NCI-H2227 (cell line): ENCODE data around the gene ADAM19.
"Not testable (repeated sequence)": the region's sequence is repeated elsewhere in the genome, so short reads cannot be mapped to it uniquely, and the experiment has no call there.

Experiments used
- DNase-seq: peaks from one replicate; lab custom pipeline; 2025; ENCODE audit not compliant: unreplicated experiment; lab: John Stamatoyannopoulos, UW

ADAM19 gene

GRCh38 chr5:157491471-157491995, 84.0 kb downstream of the ADAM19 start:
- DNase-seq = no peak

- DNase-seq = no peak
These were observed 88.2 kb downstream of the ADAM19 start for GRCh38 chr5:157487358-157487757.

- DNase-seq = no peak
These were observed 88.7 kb downstream of the ADAM19 start for GRCh38 chr5:157486861-157487260.

GRCh38 chr5:157486221-157486681, 89.3 kb downstream of the ADAM19 start:
- DNase-seq = no peak

GRCh38 chr5:157485811-157486210, 89.8 kb downstream of the ADAM19 start:
- no peak for DNase-seq

GRCh38 chr5:157485340-157485739, 90.2 kb downstream of the ADAM19 start:
- no peak for DNase-seq

GRCh38 chr5:157484768-157485167, 90.8 kb downstream of the ADAM19 start:
- DNase-seq = no peak

GRCh38 chr5:157482702-157483101, 92.9 kb downstream of the ADAM19 start:
- not testable (repeated sequence) for DNase-seq

GRCh38 chr5:157481666-157482065, 93.9 kb downstream of the ADAM19 start:
- no peak for DNase-seq

GRCh38 chr5:157481265-157481664, 94.3 kb downstream of the ADAM19 start:
- DNase-seq = no peak

GRCh38 chr5:157479612-157480510, 95.7 kb downstream of the ADAM19 start:
- DNase-seq = no peak

GRCh38 chr5:157479166-157479565, 96.4 kb downstream of the ADAM19 start:
- no peak for DNase-seq

- DNase-seq = no peak
These were observed 96.8 kb downstream of the ADAM19 start for GRCh38 chr5:157478726-157479125.

- no peak for DNase-seq
These were observed 97.6 kb downstream of the ADAM19 start for GRCh38 chr5:157477814-157478494.

- DNase-seq = peak; percentile 78
These were observed 98.7 kb downstream of the ADAM19 start for GRCh38 chr5:157476702-157477408.

GRCh38 chr5:157475432-157475831, 100.1 kb downstream of the ADAM19 start:
- DNase-seq = no peak

- DNase-seq = no peak
These were observed 101.9 kb downstream of the ADAM19 start for GRCh38 chr5:157473383-157474320.

- no peak for DNase-seq
These were observed 103.9 kb downstream of the ADAM19 start for GRCh38 chr5:157471709-157472108.

- DNase-seq = no peak
These were observed 104.9 kb downstream of the ADAM19 start for GRCh38 chr5:157470631-157471030.

GRCh38 chr5:157469687-157470086, 105.9 kb downstream of the ADAM19 start:
- no peak for DNase-seq
